ENCODE results near the gene CLBA1.
"Not testable (repeated sequence)": the region's sequence is repeated elsewhere in the genome, so short reads cannot be mapped to it uniquely, and the experiment has no call there.

Gene CLBA1

DNA sequence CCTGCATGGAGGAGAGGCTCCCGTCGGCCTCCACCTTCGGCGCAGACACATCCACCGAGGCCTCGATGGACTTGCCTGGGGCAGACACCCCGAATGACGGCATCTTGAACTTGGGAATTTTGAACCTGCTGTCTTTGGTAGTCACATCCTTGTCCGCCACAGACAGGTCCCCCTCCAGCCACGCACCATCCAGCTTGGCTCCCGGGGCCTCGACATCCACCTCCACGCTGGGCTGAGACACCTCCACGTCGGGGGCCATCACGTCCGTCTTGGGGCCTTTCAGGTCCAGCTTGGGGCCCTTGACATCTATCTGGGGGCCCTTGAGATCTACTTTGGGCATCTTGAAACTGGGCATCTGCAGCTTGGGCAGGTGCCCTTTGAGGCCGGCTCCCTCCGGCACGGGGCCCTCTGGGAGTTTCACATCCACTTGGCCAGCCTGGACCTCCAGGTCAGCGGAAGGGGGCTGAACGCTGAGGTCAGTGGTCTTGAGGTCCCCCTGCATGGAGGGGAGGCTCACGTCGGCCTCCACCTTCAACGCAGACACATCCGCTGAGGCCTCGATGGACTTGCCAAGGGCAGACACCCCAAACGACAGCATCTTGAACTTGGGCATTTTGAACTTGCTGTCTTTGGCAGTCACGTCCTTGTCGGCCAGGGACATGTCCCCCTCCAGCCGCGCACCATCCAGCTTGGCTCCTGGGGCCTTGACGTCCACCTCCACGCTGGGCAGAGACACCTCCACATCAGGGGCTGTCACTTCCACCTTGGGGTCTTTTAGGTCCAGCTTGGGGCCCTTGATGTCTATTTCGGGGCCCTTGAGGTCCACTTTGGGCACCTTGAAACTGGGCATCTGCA, 37.5 kb upstream of the CLBA1 start:
- not testable (repeated sequence) for DNase-seq

GRCh38 chr14:104948736-104949031, 36.9 kb upstream of the CLBA1 start:
- no peak for DNase-seq

- not testable (repeated sequence) for DNase-seq
Measured at GRCh38 chr14:104949406-104949955, 36.1 kb upstream of the CLBA1 start.

DNA sequence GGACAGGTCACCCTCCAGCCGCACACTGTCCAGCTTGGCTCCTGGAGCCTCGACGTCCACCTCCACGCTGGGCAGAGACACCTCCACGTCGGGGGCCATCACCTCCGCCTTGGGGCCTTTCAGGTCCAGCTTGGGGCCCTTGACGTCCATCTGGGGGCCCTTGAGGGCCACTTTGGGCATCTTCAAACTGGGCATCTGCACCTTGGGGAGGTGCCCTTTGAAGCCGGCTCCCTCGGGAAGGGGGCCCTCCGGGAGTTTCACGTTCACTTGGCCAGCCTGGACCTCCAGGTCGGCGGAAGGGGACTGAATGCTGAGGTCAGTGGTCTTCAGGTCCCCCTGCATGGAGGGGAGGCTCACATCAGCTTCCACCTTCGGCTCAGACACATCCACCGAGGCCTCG, 35.6 kb upstream of the CLBA1 start:
- no peak for DNase-seq

GRCh38 chr14:104950701-104951100, 34.9 kb upstream of the CLBA1 start:
- not testable (repeated sequence) for DNase-seq

- not testable (repeated sequence) for DNase-seq
Measured at GRCh38 chr14:104951863-104952657, 33.5 kb upstream of the CLBA1 start.

DNA sequence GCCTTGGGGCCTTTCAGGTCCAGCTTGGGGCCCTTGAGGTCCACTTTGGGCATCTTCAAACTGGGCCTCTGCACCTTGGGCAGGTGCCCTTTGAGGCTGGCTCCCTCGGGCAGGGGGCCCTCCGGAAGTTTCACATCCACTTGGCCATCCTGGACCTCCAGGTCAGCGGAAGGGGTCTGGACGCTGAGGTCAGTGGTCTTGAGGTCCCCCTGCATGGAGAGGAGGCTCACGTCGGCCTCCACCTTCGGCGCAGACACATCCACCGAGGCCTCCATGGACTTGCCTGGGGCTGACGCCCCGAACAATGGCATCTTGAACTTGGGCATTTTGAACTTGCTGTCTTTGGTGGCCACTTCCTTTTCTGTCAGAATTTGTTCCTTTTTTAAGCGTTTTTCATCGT, 32.5 kb upstream of the CLBA1 start:
- DNase-seq, result no peak

DNA sequence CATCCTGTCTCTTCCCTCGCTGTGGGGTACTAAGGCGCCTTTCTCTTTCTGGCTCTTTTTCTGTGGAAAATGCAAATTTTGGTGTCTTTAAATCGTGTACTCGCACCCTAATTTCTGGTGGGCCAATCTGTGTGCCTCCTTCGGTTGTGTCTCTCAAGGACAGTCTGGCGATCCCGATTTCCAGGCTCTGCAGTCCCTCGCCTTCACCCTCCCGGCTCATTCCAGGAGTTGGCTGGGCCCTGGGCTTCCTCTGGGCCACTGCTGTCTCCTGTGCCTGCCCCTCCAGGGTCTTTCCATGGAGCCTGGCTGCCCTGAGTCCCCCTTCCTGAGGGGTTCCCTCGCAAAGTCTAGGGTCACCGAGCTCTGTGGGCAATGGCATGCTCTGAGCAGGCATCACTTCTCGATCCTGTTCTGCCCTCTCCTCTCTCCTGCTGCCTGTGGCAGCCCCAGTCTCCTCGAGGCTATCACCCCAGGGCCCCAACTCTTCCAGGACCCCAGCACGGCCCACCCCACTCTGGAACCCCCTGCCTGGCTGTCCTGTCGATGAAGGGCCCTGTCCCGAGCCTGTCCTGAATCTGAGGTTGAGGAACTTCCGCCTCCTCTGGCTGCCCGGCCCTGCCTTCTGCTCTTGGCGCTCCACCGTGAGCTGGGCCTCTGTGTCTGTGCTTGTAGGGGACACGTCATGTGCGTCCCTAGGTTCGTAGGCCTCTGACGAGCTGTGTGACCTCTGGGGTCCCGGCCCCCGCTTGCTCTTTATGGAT, 31.5 kb upstream of the CLBA1 start:
- DNase-seq, result no peak

GRCh38 chr14:104954746-104955395, 30.7 kb upstream of the CLBA1 start:
- DNase-seq, result no peak

DNA sequence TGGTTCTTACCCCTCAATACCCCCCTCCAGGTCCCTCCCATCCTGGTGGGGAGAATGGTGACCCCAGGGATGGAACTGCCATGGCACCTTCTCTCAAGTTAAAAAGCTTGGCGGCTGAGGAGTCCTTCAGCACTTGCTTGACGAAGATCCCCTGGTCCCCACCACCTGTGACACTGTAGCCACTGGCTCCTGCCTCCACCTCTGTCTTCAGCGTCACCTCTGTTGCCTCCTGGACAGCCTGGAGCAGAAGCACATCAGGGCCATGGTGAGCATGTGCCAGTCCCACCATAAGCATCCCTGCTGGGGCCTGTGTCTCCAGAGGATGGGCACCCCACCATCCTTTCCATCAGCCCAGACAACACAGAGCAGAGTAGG, 30.2 kb upstream of the CLBA1 start:
- DNase-seq, result no peak

- DNase-seq, result no peak
Measured at GRCh38 chr14:104956290-104956890, 29.2 kb upstream of the CLBA1 start.

- no peak for DNase-seq
Measured at GRCh38 chr14:104957146-104958113, 28.2 kb upstream of the CLBA1 start.

- DNase-seq, result no peak
Measured at GRCh38 chr14:104964546-104964945, 21.0 kb upstream of the CLBA1 start.

DNA sequence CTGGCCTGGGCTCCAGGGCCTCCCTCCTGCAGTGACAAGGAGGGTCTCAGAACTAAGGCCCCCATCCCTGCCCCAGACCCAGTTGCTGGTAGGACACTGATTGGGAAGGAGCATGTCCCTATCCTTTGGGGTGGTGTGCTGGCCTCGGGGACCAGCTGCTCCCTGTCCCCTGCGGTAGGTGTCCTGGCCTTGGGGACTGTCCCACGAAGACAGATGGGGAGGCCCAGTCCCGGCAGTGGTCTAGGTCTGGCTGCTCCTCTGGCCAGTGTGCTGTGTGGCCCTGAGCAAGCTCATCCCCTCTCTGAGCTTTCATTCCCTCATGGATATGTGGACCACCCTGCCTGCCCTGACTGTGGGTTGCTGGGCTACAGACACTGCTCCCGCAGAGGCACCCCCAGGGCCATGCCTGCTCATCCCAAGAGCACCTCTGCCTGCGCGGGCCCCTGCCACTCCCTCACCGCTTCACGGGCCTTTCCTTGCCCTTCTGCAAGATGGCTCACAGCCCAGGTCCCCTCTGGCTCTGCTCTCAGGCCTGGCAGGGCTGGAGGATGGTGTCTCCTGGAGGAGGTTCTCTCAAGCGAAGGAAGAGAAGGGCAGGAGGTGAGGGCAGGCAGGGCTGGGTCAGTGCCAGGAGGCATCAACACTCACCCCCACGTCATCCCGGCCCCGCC, 19.9 kb upstream of the CLBA1 start:
- DNase-seq, result no peak

GRCh38 chr14:104966261-104966865, 19.2 kb upstream of the CLBA1 start:
- DNase-seq, result no peak

GRCh38 chr14:104966981-104967385, 18.6 kb upstream of the CLBA1 start:
- no peak for DNase-seq

DNA sequence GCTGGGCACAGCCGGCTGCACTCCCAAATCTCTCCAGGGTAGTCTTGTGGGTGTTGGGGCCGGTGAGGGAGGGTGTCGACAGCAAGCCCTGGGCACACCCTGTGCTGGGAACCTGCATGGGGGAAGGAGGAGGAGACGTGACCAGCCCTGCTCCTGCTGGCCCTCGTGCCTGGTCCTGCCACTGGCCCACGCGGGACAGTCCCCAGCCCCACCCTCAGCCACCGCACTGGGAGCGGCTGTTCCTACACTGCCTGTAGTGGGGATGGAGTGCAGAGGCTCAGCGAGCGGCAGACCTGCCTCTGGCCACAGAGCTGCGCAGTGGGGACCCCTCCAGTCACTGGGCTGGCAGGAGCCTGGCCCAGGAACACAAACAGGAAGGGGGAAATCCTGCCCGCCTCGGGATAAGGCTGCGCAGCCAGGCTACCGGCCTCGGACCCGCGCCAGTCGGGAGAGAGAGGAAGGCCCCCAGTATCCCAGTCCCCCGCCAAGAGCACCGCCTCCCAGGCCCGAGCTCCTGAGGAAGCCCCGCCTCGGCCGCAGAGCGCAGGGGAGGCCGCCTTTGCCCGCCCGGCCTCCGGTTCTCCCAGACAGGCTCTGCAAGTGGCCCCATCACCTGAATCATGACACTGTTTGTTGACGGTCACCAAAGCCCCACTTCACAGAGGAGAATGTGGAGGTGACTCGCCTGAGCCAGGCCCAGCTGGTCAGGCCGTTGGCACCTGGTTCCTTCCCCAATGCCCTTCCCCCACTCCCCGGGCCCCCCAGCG, 18.0 kb upstream of the CLBA1 start:
- no peak for DNase-seq

GRCh38 chr14:104968153-104968527, 17.4 kb upstream of the CLBA1 start:
- no peak for DNase-seq

Data from hippocampal formation (tissue), 2 donors.